Glutamatergic neuron (in vitro differentiated cells): Measurements from ENCODE around the gene TRIM5. TPM values are rescaled to one million over a fixed set of nuclear protein-coding genes. Genes with fewer than 3 reads are reported as not detected.

Experiments used
- DNase-seq: peaks from one replicate; pipeline ENCODE4 v3.0.0; 2022
- H3K27ac Mint-ChIP-seq: one replicate; pipeline ENCODE4 v1.8.0; 2020; ENCODE audit warnings: mild to moderate bottlenecking, mixed read lengths, inconsistent platforms; ENCODE audit not compliant: unreplicated experiment
- H3K27me3 Mint-ChIP-seq: one replicate; pipeline ENCODE4 v1.8.0; 2020; ENCODE audit warnings: mild to moderate bottlenecking, moderate library complexity, mixed read lengths, inconsistent platforms; ENCODE audit not compliant: unreplicated experiment
- H3K36me3 Mint-ChIP-seq: one replicate; pipeline ENCODE4 v1.8.0; 2020; ENCODE audit warnings: mild to moderate bottlenecking, mixed read lengths, inconsistent platforms; ENCODE audit not compliant: unreplicated experiment
- H3K4me1 Mint-ChIP-seq: one replicate; pipeline ENCODE4 v1.8.0; 2020; ENCODE audit warnings: mild to moderate bottlenecking, low read depth, mixed read lengths, inconsistent platforms; ENCODE audit not compliant: unreplicated experiment
- H3K4me3 Mint-ChIP-seq: one replicate; pipeline ENCODE4 v1.8.0; 2020; ENCODE audit warnings: mild to moderate bottlenecking, mixed read lengths, inconsistent platforms; ENCODE audit not compliant: unreplicated experiment
- H3K9me3 Mint-ChIP-seq: one replicate; pipeline ENCODE4 v1.8.0; 2020; ENCODE audit warnings: mild to moderate bottlenecking, moderate library complexity, mixed read lengths, inconsistent platforms; ENCODE audit not compliant: unreplicated experiment
- total RNA-seq: library from RNA; stranded (reverse); fragmentation: NEBNext Ultra II Directional; extraction: Animal tissue kit (Norgen Biotek cat#: 25700); gene quantifications from one replicate; pipeline ENCODE4 v1.2.1, GENCODE V29; 2021; ENCODE audit not compliant: unreplicated experiment
- TF ChIP-seq, protein P1 (sequence below): fragments of 200-600 bp; sonication (generic); IDR thresholded peaks from one replicate; pipeline ENCODE4 v1.5.0; 2021; ENCODE audit not compliant: partially characterized antibody, unreplicated experiment

The TRIM5 gene
- total RNA-seq, 1 donor from 2014 or later = 2.6 TPM

DNA sequence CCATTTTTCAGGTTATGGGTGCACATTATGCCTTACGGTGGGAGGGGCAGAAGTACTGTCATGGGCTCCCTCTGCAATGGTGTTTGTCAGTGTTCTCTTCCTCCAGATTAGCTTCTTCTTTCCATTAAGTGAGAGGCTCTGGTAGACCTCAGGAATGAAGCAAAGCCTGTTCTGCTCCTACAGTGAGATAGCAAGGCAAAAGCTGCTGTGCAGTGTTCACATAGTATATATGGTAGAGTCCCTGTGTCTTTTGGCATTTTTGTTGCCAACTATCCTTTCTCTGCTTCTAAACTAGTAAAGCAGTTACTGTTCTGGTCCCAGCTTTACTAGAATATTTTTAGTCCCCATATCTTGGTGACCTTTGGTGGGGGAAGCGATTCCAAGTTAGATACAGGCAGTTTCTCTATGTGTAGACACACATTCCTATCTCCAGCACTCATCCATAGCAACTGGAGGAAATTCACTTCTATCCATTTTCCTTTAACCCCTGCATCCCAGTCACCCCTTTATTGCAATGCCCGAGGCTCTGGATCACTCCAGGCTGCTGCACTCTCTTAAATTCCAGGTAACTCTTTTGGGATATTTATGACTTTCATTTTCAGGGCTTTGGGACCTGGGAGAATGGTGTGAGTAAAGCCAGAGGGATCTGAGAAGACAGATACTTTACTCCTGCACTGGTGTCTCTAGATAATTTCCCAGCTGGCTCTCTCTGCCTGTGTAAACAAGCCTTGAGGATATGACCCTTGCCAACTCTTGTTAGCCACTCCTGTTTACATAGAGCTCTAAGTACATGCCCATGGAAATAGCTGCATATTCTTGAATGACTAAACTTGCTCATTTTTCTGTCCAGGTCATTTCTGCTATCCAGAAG lies 64.0 kb downstream of the TRIM5 start:
- Mint-ChIP-seq H3K4me3 (no peak overlapping the region), H3K27ac (no peak overlapping the region), H3K36me3 (no peaks in the 10 kb centered on the region), H3K9me3 (no peaks in the 10 kb centered on the region), H3K27me3 (no peaks in the 10 kb centered on the region), H3K4me1 (no peaks in the 10 kb centered on the region)
- TF ChIP-seq, protein P1, sequence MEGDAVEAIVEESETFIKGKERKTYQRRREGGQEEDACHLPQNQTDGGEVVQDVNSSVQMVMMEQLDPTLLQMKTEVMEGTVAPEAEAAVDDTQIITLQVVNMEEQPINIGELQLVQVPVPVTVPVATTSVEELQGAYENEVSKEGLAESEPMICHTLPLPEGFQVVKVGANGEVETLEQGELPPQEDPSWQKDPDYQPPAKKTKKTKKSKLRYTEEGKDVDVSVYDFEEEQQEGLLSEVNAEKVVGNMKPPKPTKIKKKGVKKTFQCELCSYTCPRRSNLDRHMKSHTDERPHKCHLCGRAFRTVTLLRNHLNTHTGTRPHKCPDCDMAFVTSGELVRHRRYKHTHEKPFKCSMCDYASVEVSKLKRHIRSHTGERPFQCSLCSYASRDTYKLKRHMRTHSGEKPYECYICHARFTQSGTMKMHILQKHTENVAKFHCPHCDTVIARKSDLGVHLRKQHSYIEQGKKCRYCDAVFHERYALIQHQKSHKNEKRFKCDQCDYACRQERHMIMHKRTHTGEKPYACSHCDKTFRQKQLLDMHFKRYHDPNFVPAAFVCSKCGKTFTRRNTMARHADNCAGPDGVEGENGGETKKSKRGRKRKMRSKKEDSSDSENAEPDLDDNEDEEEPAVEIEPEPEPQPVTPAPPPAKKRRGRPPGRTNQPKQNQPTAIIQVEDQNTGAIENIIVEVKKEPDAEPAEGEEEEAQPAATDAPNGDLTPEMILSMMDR = no peak
- DNase-seq = no peak

DNA sequence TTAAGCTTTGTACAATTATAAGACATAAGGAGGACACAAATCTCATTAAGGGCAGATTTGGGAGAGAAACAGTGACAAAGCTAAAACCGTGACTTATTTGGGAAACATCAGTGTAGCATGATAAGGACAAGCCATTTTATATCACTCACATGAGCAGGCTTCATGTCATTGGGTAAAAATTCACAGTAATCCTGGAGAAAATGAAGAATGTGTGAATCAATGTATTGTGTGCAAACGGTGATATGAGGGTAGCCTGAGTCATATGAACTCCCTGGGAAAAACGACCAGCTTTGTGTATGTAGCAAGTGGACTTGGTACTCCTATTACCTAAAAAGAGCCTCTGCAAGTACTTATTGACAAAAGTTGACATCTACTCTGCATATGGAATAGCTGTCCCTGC lies 66.1 kb downstream of the TRIM5 start:
- Mint-ChIP-seq H3K27me3 (no peaks in the 10 kb centered on the region), H3K4me1 (no peaks in the 10 kb centered on the region), H3K36me3 (no peaks in the 10 kb centered on the region), H3K4me3 (no peak overlapping the region), H3K9me3 (no peaks in the 10 kb centered on the region), H3K27ac (no peak overlapping the region)
- TF ChIP-seq, protein P1 = no peak
- DNase-seq = no peak

Other genes with a start within 250 kb of the TRIM5 start
- gene OR51I1, start 243.6 kb downstream of the TRIM5 start, total RNA-seq = not detected
- not detected for gene OR51I2, start 235.8 kb downstream of the TRIM5 start, total RNA-seq
- gene OR52D1, start 196.4 kb downstream of the TRIM5 start, total RNA-seq = not detected
- gene UBQLN3, start 175.1 kb downstream of the TRIM5 start, total RNA-seq = not detected
- gene UBQLNL, start 168.4 kb downstream of the TRIM5 start, total RNA-seq = not detected
- not detected for gene OR52H1, start 136.5 kb downstream of the TRIM5 start, total RNA-seq
- not detected for gene OR52B6, start 104.2 kb downstream of the TRIM5 start, total RNA-seq
- 0.64 TPM for gene TRIM6, start 88.4 kb downstream of the TRIM5 start, total RNA-seq
- not detected for gene TRIM34, start 60.1 kb downstream of the TRIM5 start, total RNA-seq
- 5.0 TPM for gene TRIM22, start 4.7 kb upstream of the TRIM5 start, total RNA-seq
- not detected for gene OR56B1, start 51.4 kb upstream of the TRIM5 start, total RNA-seq
- gene OR52N4, start 69.2 kb upstream of the TRIM5 start, total RNA-seq = not detected
- not detected for gene OR52N5, start 98.3 kb upstream of the TRIM5 start, total RNA-seq
- not detected for gene OR52N1, start 106.2 kb upstream of the TRIM5 start, total RNA-seq
- gene OR52N2, start 123.8 kb upstream of the TRIM5 start, total RNA-seq = not detected
- gene OR52E6, start 156.8 kb upstream of the TRIM5 start, total RNA-seq = not detected
- gene OR52E8, start 172.6 kb upstream of the TRIM5 start, total RNA-seq = not detected
- not detected for gene OR52E4, start 195.6 kb upstream of the TRIM5 start, total RNA-seq
- gene OR52E5, start 208.1 kb upstream of the TRIM5 start, total RNA-seq = not detected